Stimulated activated CD8-positive, alpha-beta memory T cell treated with anti-CD3 and anti-CD28 coated beads, Interleukin-7, amount 100 ng/mL, for 48 hours (primary cell): ENCODE results near the gene RRAD.
A peak's percentile ranks its signal among the peaks of the same experiment; 100 is the strongest.
"Not testable (repeated sequence)": the region's sequence is repeated elsewhere in the genome, so short reads cannot be mapped to it uniquely, and the experiment has no call there.

Experiments used
- DNase-seq, 2 donors: peaks; one replicate each; pipeline ENCODE4 v3.0.0-alpha.2; 2020; ENCODE audit warnings: low read depth in 1 of 2; ENCODE audit errors: extremely low read depth in 1 of 2

RRAD gene

GRCh38 chr16:66935314-66936011, 10.1 kb upstream of the RRAD start, which contains the start of gene CES2:
Gene CES2 (plus strand): TSS chr16:66935516. CDS start chr16:66935636, 120 bp downstream.
- DNase-seq = no peak

DNA sequence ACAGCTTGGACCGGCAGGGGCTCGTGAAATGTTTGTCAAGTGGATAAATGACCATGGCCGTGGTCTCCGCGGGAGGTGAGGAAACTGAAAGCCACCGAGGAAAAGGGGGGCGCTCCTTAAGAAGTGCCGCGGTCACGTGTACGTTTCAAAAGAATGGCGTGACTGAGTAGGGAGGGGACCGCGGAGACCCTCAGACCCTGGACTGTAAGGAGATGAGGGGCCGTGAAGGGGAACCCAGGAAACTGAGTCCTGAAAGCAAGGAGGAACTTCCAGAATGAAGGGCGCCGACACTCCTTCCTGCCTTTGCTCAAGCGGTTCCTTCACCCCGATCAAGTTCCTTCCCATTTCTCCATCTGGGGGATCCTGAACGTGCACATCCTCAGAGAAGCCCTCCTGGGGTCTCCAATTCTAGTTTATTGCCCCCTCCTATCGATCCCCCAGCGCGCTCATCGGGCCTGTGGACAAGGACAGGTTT, 9.5 kb upstream of the RRAD start:
- not testable (repeated sequence) for DNase-seq

DNA sequence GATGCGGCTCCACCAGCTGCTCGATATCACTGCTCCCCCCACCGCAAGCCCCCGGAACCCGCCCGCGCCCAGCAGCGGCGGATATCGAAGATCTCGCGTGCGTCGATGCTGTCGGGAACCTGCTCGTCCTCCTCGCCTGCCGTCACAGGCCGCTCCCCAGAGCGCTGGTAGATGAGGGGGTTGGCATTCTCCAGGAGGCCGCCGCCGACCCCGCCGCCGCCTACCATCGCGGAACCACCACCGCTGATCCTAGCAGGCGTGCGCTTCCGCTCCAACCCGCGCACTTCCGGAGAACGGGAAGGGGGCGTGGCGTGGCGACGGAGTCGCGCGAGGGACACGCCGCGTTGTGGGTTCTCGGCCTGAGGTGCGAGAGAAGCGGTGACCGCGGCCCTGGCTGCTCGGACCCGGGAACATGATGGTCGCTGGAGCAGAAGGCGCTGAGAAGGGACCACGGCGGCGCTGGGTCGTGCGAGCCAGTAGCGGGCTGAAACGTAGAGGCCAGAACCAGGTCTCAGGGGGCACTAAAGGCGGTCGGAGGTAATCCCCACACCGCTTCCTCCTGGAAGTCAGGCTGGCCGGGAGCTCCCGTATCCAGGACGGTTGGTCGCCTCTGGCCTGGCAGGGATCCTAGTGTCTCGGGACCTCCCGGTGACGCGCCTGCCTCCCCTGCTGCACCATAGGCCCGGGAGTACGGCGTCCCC, 9.0 kb upstream of the RRAD start, which contains the start of gene CIAO2B:
Gene CIAO2B, minus strand, starts transcription at position 265 of the 701 bp plus-strand sequence. Its CDS starts 38 bp downstream, at position 227.
- peak; percentile 79 to 82 for DNase-seq

- peak in 1 of 2 donors; percentile 49 for DNase-seq
Observed at GRCh38 chr16:66933776-66934137, 8.4 kb upstream of the RRAD start.

DNA sequence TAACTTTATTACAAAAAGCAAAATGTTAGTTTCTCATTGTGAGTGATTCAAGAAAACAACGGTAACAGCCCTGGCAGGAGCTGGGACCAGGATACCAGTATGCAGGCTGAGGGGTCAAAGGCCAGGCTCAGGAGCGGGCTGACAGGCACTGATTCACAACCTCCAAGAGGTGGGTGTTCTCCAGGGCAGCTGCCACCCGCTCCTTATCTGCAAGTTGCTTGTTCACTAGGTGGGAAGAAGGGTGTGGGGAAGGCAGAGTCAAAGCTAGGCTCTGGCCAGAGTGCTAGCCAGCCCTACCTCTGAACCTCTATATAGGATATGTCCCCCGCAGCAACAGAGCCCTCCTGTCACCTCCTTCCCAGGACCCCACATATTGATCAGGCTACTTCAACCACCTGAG, 6.7 kb upstream of the RRAD start:
- DNase-seq = no peak

DNA sequence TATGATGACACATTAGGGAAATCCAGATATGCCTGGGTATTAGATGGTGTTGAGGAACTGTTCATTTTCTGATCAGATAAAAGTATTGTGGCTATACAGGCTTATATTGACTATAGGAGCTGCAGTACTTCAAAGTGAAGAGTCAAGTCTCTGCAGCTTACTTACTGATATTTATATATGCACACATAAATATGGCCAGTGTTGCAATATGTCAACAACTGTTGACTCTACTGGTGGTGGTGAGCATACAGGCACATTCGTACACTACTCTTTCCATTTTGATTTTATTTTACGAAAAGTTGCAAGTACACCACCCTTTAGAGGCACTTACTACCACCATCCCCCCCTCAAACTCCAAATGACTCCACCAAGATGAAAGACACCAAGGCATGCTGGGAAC, 6.3 kb upstream of the RRAD start:
- no peak for DNase-seq

DNA sequence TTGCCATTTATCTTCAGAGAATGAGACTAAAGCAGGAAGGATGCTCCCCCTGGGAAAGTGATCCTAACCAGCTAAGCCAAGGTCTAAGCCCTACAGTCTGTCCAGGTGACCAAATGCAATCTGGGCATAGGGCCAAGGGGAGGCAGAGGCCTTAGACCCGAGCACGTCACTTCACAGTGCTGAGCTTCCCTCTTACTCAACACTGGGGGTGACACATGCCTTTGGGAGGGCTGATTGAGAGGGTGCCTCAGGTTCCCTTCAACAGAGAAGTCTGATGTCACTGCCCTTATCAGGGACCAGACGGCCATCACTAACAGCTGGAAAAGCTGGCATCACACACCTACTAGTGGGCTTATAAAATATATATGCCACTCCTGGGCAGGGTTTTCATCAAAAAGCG, 4.9 kb upstream of the RRAD start:
- no peak for DNase-seq

DNA sequence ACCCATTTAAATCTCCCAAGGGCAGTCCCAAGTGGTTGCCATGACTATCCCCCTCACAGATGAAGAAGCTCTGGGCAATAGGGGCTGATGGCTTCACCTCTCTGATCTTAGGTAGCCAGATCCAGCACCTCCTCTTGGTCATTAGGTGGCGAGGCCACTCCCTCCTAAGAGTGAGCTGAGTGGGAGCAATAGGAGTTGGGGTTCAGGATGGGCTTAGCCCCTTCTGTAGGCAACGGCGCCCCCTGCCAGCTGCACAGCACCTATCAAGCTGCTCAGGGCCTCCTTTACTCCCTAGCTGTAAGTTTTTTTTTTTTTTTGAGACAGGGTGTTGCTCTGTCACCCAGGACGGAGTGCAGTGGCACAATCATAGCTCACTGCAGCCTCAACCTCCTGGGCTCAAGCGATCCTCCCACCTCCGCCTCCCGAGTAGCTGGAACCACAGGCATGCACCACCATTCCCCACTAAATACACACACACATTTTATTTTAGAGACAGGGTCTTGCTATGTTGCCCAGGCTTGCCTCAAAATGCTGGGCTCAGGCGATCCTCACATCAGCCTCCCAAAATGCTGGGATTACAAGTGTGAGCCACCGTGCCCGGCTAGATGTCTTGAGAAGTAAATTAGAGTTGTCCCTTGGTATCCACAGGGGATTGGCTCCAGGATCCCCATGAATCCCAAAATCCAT, 3.5 kb upstream of the RRAD start:
- no peak for DNase-seq

GRCh38 chr16:66927918-66928649, 2.7 kb upstream of the RRAD start:
- DNase-seq = no peak

DNA sequence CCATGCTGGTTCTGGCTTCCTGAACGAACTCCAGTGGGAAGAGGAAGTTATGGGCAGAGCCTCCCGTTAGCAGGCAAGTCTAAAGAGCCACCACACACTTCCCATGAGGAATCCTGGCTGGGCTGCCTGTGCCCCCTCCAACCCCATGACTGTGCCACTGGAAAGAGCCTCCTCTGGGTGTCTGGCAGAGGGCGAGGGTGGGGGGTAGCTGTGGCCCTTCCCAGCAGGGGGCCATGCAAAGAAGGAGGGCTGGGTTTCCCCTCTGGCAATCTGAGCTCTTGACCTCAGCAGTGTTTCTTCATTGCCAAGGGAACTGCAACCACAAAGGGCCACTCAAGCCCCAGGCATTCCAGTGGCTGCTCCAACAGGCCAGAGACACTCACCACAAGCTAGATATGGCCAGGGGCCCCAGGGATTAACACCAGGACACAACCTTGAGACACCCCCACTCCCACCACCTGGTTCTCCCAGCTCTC, 1.7 kb upstream of the RRAD start:
- no peak for DNase-seq

GRCh38 chr16:66926171-66926947, 1.0 kb upstream of the RRAD start:
- DNase-seq = no peak

- DNase-seq = no peak
Observed at GRCh38 chr16:66924527-66925321, 611 bp downstream of the RRAD start.

GRCh38 chr16:66923866-66924265, 1.5 kb downstream of the RRAD start:
- no peak for DNase-seq

- no peak for DNase-seq
Observed at GRCh38 chr16:66923247-66923731, 2.0 kb downstream of the RRAD start.

GRCh38 chr16:66921729-66922450, 3.4 kb downstream of the RRAD start:
- DNase-seq = no peak

- DNase-seq = no peak
Observed at GRCh38 chr16:66920924-66921680, 4.2 kb downstream of the RRAD start.

DNA sequence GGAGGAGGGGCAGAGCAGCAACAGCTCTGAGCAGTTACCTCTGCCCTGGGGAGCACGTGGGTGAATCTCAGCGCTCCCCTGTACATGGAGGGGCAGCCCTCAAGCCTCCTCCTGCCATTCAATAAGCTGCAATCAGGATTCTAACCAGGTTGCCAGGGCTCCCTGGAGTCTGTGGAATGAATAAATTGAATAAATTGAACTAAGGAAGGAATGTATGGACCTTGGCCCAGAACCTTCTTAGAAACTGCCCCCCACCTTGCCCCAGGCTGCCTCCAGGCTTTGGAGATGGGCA, 5.1 kb downstream of the RRAD start:
- no peak for DNase-seq
